ENCODE measurements around the gene QKI.

DNA sequence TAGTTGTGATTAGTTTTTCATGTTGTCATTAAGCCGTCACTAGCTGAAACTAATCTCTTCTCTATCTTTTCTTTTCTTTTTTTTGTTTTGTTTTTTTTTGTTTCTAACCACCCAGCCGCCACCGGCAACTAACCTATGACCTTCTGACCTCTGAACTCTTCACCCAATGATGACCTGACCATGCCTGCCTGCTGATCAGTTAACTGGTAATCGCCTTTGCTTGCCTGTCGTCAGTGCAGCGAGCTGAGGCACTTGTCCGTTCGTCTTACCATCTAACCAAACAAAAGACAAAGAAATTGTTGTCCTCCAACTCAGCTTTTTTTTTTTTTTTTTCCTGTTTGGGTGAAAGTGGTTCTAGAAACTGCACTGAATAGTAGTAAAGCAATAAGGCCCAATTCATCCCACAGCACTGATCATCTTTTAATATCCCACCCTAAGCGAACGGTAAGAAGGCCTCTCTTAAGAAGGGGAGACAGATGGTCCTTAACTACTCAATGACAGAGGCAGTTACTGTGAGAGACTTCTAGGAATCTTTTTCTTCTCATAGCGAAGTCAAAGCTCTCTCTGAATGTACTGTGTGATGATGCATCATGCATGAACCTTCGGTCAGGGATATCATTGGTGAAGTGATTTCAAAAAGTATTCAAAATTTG lies 156.2 kb downstream of the QKI start:
- TF ChIP-seq, protein P1, sequence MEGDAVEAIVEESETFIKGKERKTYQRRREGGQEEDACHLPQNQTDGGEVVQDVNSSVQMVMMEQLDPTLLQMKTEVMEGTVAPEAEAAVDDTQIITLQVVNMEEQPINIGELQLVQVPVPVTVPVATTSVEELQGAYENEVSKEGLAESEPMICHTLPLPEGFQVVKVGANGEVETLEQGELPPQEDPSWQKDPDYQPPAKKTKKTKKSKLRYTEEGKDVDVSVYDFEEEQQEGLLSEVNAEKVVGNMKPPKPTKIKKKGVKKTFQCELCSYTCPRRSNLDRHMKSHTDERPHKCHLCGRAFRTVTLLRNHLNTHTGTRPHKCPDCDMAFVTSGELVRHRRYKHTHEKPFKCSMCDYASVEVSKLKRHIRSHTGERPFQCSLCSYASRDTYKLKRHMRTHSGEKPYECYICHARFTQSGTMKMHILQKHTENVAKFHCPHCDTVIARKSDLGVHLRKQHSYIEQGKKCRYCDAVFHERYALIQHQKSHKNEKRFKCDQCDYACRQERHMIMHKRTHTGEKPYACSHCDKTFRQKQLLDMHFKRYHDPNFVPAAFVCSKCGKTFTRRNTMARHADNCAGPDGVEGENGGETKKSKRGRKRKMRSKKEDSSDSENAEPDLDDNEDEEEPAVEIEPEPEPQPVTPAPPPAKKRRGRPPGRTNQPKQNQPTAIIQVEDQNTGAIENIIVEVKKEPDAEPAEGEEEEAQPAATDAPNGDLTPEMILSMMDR (IDR thresholded peaks at IDR 0.05): no peak
- no peak for TF ChIP-seq POLR2A (IDR thresholded peaks at IDR 0.05)

Data from right lobe of liver (tissue), 4 donors.